HepG2 (cell line): ENCODE measurements around the gene RRP36. TPM values are rescaled to one million over a fixed set of nuclear protein-coding genes. Genes with fewer than 3 reads are reported as not detected.

Experiments
- EED ChIP-seq: sonication (generic); formaldehyde crosslinking; IDR thresholded peaks from 2 replicates; pipeline ENCODE4 v1.5.0; 2020; ENCODE audit warnings: mild to moderate bottlenecking, missing genetic modification reagents
- ETV5 ChIP-seq: IDR thresholded peaks from 2 replicates; pipeline ENCODE4 v1.6.1; 2018; ENCODE audit warnings: missing biosample characterization, missing genetic modification reagents, inconsistent platforms, borderline replicate concordance
- FOXC1 ChIP-seq: sonication (generic); formaldehyde crosslinking; IDR thresholded peaks from 2 replicates; pipeline ENCODE4 v1.8.0; 2022; ENCODE audit warnings: mild to moderate bottlenecking, missing genetic modification reagents, borderline replicate concordance
- HMG20B ChIP-seq: conservative IDR thresholded peaks from 2 replicates; pipeline ENCODE4 v1.6.1; 2016; ENCODE audit warnings: missing genetic modification reagents, missing compliant biosample characterization
- HOXA9 ChIP-seq: sonication (generic); formaldehyde crosslinking; IDR thresholded peaks from 2 replicates; pipeline ENCODE4 v1.8.1; 2022; ENCODE audit warnings: missing genetic modification reagents, mild to moderate bottlenecking, moderate library complexity, borderline replicate concordance
- IRF2 ChIP-seq: IDR thresholded peaks from 2 replicates; pipeline ENCODE4 v1.6.1; 2018; ENCODE audit warnings: missing genetic modification reagents, missing compliant biosample characterization
- JDP2 ChIP-seq: sonication (generic); formaldehyde crosslinking; IDR thresholded peaks from 2 replicates; pipeline ENCODE4 v1.8.1; 2022; ENCODE audit warnings: missing genetic modification reagents, borderline replicate concordance
- KLF6 ChIP-seq: IDR thresholded peaks from 2 replicates; pipeline ENCODE4 v1.8.0; 2016; ENCODE audit warnings: missing biosample characterization, missing genetic modification reagents
- MEIS2 ChIP-seq: sonication (generic); formaldehyde crosslinking; IDR thresholded peaks from 2 replicates; pipeline ENCODE4 v1.9.0; 2021; ENCODE audit warnings: mild to moderate bottlenecking, missing genetic modification reagents
- RFX3 ChIP-seq: IDR thresholded peaks from 2 replicates; pipeline ENCODE4 v1.6.1; 2016; ENCODE audit warnings: missing biosample characterization, missing genetic modification reagents
- SRSF4 ChIP-seq: fragments of 200-400 bp; formaldehyde crosslinking; IDR thresholded peaks from one replicate; pipeline ENCODE4 v1.6.1; 2018; ENCODE audit warnings: mild to moderate bottlenecking, low read depth, low read length, moderate library complexity; ENCODE audit not compliant: poor library complexity, severe bottlenecking
- YY1 ChIP-seq: IDR thresholded peaks from 2 replicates; pipeline ENCODE4 v1.6.1; 2011; ENCODE audit warnings: low read length, low read depth, moderate library complexity, mild to moderate bottlenecking; ENCODE audit not compliant: insufficient read depth, insufficient replicate concordance
- ZNF780A ChIP-seq: sonication (generic); formaldehyde crosslinking; IDR thresholded peaks from 2 replicates; pipeline ENCODE4 v1.8.0; 2022; ENCODE audit warnings: mild to moderate bottlenecking, missing genetic modification reagents, moderate library complexity
- polyA plus RNA-seq, 8 experiments: library from polyadenylated mRNA; depleted of rRNA in 3 of 8; stranded (reverse) in 7 of 8; unstranded in 1 of 8; fragments of >200 nt; fragmentation: Illumina TruSeq in 4 of 8; extraction: Trizol in 4 of 8; gene quantifications; 2 replicates each; pipeline versions ENCODE4 v1.2.1 to v1.2.3, GENCODE V29; 2011 to 2016; ENCODE audit warnings: low read depth in 4 of 8, missing spikeins in 1 of 8, mixed read lengths in 1 of 8; ENCODE audit not compliant: insufficient read depth in 1 of 8
- total RNA-seq, 5 experiments: library from RNA; depleted of rRNA; stranded (reverse); fragments of >200 nt; fragmentation: Illumina TruSeq; extraction: Trizol; gene quantifications; 2 replicates each; pipeline ENCODE4 v1.2.3, GENCODE V29; 2016; ENCODE audit warnings: low read depth in 1 of 5
- TF ChIP-seq, protein P1 (sequence below): sonication (generic); formaldehyde crosslinking; IDR thresholded peaks from 2 replicates; pipeline ENCODE4 v1.9.0; 2022; ENCODE audit warnings: low read depth, missing genetic modification reagents
- TF ChIP-seq, protein P2 (sequence below): sonication (generic); formaldehyde crosslinking; IDR thresholded peaks from 2 replicates; pipeline ENCODE4 v1.5.1; 2020; ENCODE audit warnings: missing genetic modification reagents, mild to moderate bottlenecking, borderline replicate concordance
- TF ChIP-seq, protein P3 (sequence below): sonication (generic); formaldehyde crosslinking; IDR thresholded peaks from 2 replicates; pipeline ENCODE4 v1.4.0; 2020; ENCODE audit warnings: mild to moderate bottlenecking, missing genetic modification reagents
- TF ChIP-seq, protein P4 (sequence below): sonication (generic); formaldehyde crosslinking; IDR thresholded peaks from 2 replicates; pipeline ENCODE4 v1.9.0; 2021; ENCODE audit warnings: missing genetic modification reagents, borderline replicate concordance
- TF ChIP-seq, protein P5 (sequence below): fragments of 450-650 bp; IDR thresholded peaks from 2 replicates; pipeline ENCODE4 v1.6.1; 2017
- TF ChIP-seq, protein P6 (sequence below): sonication (generic); formaldehyde crosslinking; IDR thresholded peaks from 2 replicates; pipeline ENCODE4 v1.5.0; 2020; ENCODE audit warnings: missing genetic modification reagents

The RRP36 gene
- total and polyA plus RNA-seq, 2 of the 13 experiments (the other 11 are each of a cell fraction or from before 2014, with no cell fraction given): 29.5 to 144 TPM

DNA sequence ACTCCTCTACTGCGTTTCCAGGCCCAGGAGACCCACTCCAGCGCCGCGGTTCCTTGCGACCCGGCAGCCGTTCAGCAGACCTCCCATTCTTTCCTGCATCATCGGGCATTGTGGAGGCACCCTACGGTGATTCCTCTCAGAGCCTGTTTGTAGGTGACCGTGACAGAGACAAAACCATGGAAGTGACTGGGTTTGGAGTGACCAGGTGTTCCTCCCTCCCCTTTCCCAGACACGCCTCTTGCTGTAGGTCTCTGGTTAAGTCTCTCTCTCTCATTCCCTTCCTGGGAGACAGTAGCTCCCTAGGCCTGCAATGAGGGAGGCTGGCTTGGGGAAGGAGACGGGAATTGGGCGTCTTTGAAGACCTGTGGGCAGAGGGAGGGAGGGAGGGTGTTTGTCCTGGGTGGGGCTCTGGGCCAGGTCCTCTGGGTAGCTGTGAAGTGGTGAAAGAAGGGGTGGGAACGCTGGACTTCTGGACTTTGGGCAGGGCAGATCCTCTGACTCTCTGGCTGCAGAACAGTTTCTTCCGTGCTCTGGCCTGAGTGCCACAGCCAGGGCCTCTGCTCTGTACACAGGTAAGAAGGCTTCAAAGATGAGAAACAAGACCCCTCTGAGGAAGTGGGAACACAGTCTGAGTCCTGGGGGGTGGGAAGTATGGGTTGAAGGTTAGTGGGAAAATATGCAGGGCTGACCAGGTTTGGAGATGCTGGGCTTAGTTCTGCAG lies 38.8 kb downstream of the RRP36 start (continued):
- TF ChIP-seq, protein P1, sequence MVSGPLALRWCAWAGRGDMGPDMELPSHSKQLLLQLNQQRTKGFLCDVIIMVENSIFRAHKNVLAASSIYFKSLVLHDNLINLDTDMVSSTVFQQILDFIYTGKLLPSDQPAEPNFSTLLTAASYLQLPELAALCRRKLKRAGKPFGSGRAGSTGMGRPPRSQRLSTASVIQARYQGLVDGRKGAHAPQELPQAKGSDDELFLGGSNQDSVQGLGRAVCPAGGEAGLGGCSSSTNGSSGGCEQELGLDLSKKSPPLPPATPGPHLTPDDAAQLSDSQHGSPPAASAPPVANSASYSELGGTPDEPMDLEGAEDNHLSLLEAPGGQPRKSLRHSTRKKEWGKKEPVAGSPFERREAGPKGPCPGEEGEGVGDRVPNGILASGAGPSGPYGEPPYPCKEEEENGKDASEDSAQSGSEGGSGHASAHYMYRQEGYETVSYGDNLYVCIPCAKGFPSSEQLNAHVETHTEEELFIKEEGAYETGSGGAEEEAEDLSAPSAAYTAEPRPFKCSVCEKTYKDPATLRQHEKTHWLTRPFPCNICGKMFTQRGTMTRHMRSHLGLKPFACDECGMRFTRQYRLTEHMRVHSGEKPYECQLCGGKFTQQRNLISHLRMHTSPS: peak; percentile 71; the same call in 1 of the 2 replicates
- TF ChIP-seq ZNF780A (CRISPR knock-in tag): no peak; the same call in 1 of the 2 replicates
- TF ChIP-seq, protein P2, sequence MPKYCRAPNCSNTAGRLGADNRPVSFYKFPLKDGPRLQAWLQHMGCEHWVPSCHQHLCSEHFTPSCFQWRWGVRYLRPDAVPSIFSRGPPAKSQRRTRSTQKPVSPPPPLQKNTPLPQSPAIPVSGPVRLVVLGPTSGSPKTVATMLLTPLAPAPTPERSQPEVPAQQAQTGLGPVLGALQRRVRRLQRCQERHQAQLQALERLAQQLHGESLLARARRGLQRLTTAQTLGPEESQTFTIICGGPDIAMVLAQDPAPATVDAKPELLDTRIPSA (CRISPR knock-in tag): no peak
- TF ChIP-seq HMG20B (CRISPR knock-in tag): 0 out of 2 replicates have a peak, but pooled peaks have one; percentile 34
- TF ChIP-seq, protein P3, sequence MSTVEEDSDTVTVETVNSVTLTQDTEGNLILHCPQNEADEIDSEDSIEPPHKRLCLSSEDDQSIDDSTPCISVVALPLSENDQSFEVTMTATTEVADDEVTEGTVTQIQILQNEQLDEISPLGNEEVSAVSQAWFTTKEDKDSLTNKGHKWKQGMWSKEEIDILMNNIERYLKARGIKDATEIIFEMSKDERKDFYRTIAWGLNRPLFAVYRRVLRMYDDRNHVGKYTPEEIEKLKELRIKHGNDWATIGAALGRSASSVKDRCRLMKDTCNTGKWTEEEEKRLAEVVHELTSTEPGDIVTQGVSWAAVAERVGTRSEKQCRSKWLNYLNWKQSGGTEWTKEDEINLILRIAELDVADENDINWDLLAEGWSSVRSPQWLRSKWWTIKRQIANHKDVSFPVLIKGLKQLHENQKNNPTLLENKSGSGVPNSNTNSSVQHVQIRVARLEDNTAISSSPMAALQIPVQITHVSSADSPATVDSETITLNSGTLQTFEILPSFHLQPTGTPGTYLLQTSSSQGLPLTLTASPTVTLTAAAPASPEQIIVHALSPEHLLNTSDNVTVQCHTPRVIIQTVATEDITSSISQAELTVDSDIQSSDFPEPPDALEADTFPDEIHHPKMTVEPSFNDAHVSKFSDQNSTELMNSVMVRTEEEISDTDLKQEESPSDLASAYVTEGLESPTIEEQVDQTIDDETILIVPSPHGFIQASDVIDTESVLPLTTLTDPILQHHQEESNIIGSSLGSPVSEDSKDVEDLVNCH (CRISPR knock-in tag): no peak
- no peak for TF ChIP-seq FOXC1 (CRISPR knock-in tag)
- TF ChIP-seq, protein P4, sequence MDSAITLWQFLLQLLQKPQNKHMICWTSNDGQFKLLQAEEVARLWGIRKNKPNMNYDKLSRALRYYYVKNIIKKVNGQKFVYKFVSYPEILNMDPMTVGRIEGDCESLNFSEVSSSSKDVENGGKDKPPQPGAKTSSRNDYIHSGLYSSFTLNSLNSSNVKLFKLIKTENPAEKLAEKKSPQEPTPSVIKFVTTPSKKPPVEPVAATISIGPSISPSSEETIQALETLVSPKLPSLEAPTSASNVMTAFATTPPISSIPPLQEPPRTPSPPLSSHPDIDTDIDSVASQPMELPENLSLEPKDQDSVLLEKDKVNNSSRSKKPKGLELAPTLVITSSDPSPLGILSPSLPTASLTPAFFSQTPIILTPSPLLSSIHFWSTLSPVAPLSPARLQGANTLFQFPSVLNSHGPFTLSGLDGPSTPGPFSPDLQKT: no peak
- TF ChIP-seq SRSF4: no peak
- TF ChIP-seq HOXA9 (CRISPR knock-in tag): no peak
- peak; percentile 57; the same call in 1 of the 2 replicates for TF ChIP-seq ETV5 (CRISPR knock-in tag)
- no peak for TF ChIP-seq YY1
- TF ChIP-seq KLF6 (CRISPR knock-in tag): no peak
- TF ChIP-seq RFX3 (CRISPR knock-in tag): no peak
- TF ChIP-seq, protein P5, sequence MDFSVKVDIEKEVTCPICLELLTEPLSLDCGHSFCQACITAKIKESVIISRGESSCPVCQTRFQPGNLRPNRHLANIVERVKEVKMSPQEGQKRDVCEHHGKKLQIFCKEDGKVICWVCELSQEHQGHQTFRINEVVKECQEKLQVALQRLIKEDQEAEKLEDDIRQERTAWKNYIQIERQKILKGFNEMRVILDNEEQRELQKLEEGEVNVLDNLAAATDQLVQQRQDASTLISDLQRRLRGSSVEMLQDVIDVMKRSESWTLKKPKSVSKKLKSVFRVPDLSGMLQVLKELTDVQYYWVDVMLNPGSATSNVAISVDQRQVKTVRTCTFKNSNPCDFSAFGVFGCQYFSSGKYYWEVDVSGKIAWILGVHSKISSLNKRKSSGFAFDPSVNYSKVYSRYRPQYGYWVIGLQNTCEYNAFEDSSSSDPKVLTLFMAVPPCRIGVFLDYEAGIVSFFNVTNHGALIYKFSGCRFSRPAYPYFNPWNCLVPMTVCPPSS: no peak
- TF ChIP-seq IRF2 (CRISPR knock-in tag): no peak
- TF ChIP-seq, protein P6, sequence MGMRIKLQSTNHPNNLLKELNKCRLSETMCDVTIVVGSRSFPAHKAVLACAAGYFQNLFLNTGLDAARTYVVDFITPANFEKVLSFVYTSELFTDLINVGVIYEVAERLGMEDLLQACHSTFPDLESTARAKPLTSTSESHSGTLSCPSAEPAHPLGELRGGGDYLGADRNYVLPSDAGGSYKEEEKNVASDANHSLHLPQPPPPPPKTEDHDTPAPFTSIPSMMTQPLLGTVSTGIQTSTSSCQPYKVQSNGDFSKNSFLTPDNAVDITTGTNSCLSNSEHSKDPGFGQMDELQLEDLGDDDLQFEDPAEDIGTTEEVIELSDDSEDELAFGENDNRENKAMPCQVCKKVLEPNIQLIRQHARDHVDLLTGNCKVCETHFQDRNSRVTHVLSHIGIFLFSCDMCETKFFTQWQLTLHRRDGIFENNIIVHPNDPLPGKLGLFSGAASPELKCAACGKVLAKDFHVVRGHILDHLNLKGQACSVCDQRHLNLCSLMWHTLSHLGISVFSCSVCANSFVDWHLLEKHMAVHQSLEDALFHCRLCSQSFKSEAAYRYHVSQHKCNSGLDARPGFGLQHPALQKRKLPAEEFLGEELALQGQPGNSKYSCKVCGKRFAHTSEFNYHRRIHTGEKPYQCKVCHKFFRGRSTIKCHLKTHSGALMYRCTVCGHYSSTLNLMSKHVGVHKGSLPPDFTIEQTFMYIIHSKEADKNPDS (CRISPR knock-in tag): no peak
- TF ChIP-seq EED (CRISPR knock-in tag): no peak
- peak; percentile 13; the same call in 1 of the 2 replicates for TF ChIP-seq MEIS2 (CRISPR knock-in tag)
- TF ChIP-seq JDP2: no peak
